IMR-90 (cell line): ENCODE data around the gene CD28. TPM values are rescaled to one million over a fixed set of nuclear protein-coding genes. Genes with fewer than 3 reads are reported as not detected.

Experiments used
- ATAC-seq: fragments of 200-7000 bp; cut with Tn5 transposase; 2 replicates; pipeline ENCODE4 v1.9.1; 2020; ENCODE audit warnings: low read depth, mild to moderate bottlenecking, moderate library complexity
- BruUV-seq: library from RNA; stranded (reverse); fragments of 400-500 nt; replicated peaks from 2 replicates; lab custom pipeline; 2021; lab: Mats Ljungman, UMichigan
- CTCF ChIA-PET: fragments of 300-600 bp; formaldehyde crosslinking; extraction: SDS; loops from one replicate; lab custom pipeline; 2021; ENCODE audit warnings: antibody characterized with exemption; lab: Yijun Ruan, JAX
- POLR2A ChIA-PET: fragments of 300-600 bp; sonication (Branson Sonifier 250); formaldehyde crosslinking; loops from one replicate; lab custom pipeline; 2022; ENCODE audit warnings: antibody characterized with exemption; ENCODE audit not compliant: unreplicated experiment; lab: Charles Lee
- DNase-seq: peaks from one replicate; pipeline ENCODE4 v3.0.0; 2013
- H2AFZ ChIP-seq: replicated peaks from 2 replicates; pipeline ENCODE3; 2013; ENCODE audit warnings: low read length, mild to moderate bottlenecking; ENCODE audit not compliant: poor library complexity
- H2AK5ac ChIP-seq: 2 replicates; pipeline ENCODE4 v1.6.1; 2013; ENCODE audit warnings: low read depth, low read length, inconsistent platforms
- H2AK9ac ChIP-seq: replicated peaks from 2 replicates; pipeline ENCODE3; 2013; ENCODE audit warnings: mild to moderate bottlenecking, low read depth, low read length, moderate library complexity; ENCODE audit not compliant: poor library complexity
- H2BK120ac ChIP-seq: 2 replicates; pipeline ENCODE4 v1.6.1; 2013; ENCODE audit warnings: low read depth, low read length, inconsistent platforms
- H2BK15ac ChIP-seq: 3 replicates; pipeline ENCODE4 v1.6.1; 2013; ENCODE audit warnings: low read depth, low read length, inconsistent platforms
- H2BK20ac ChIP-seq: 2 replicates; pipeline ENCODE4 v1.6.1; 2013; ENCODE audit warnings: low read depth, mild to moderate bottlenecking, inconsistent platforms, low read length, moderate library complexity
- H2BK5ac ChIP-seq: 2 replicates; pipeline ENCODE4 v1.6.1; 2013; ENCODE audit warnings: mild to moderate bottlenecking, low read depth, low read length, inconsistent platforms; ENCODE audit not compliant: poor library complexity, severe bottlenecking
- H3K14ac ChIP-seq: replicated peaks from 2 replicates; pipeline ENCODE4 v1.6.1; 2013; ENCODE audit warnings: low read depth, low read length, inconsistent platforms
- H3K18ac ChIP-seq: 2 replicates; pipeline ENCODE4 v1.6.1; 2013; ENCODE audit warnings: low read depth, low read length, control low read depth
- H3K23ac ChIP-seq: 2 replicates; pipeline ENCODE4 v1.6.1; 2013; ENCODE audit warnings: low read depth, low read length, inconsistent platforms
- H3K27ac ChIP-seq: 2 replicates; pipeline ENCODE4 v1.5.1; 2013; ENCODE audit warnings: mild to moderate bottlenecking, control low read depth, low read length; ENCODE audit not compliant: insufficient read depth
- H3K27me3 ChIP-seq: 2 replicates; pipeline ENCODE4 v1.6.1; 2013; ENCODE audit warnings: low read length; ENCODE audit not compliant: control insufficient read depth, insufficient read depth
- H3K36me3 ChIP-seq: 2 replicates; pipeline ENCODE4 v1.6.1; 2013; ENCODE audit warnings: low read length, mixed read lengths; ENCODE audit not compliant: control insufficient read depth, insufficient read depth
- H3K4ac ChIP-seq: 2 replicates; pipeline ENCODE4 v1.6.1; 2013; ENCODE audit warnings: low read depth, low read length, inconsistent platforms
- H3K4me1 ChIP-seq: 2 replicates; pipeline ENCODE4 v1.6.1; 2013; ENCODE audit warnings: low read length, mixed read lengths; ENCODE audit not compliant: control insufficient read depth, insufficient read depth
- H3K4me2 ChIP-seq: 2 replicates; pipeline ENCODE4 v1.6.1; 2013; ENCODE audit warnings: low read depth, mild to moderate bottlenecking, control low read depth, low read length, moderate library complexity
- H3K4me3 ChIP-seq: 2 replicates; pipeline ENCODE4 v1.5.1; 2013; ENCODE audit warnings: low read depth, mild to moderate bottlenecking, control low read depth, low read length, moderate library complexity; ENCODE audit not compliant: insufficient read depth
- H3K56ac ChIP-seq: 2 replicates; pipeline ENCODE4 v1.6.1; 2013; ENCODE audit warnings: low read length, inconsistent platforms; ENCODE audit not compliant: insufficient read depth; ENCODE audit errors: extremely low read depth
- H3K79me1 ChIP-seq, 2 experiments: 2 replicates each; pipeline ENCODE4 v1.6.1; 2013; ENCODE audit warnings: low read length in 2 of 2, inconsistent platforms in 1 of 2, low read depth in 1 of 2
- H3K9ac ChIP-seq: 2 replicates; pipeline ENCODE4 v1.6.1; 2013; ENCODE audit warnings: low read depth, low read length, control low read depth
- H3K9me1 ChIP-seq: 2 replicates; pipeline ENCODE4 v1.6.1; 2013; ENCODE audit warnings: low read length, inconsistent platforms; ENCODE audit not compliant: insufficient read depth
- H3K9me3 ChIP-seq: 2 replicates; pipeline ENCODE4 v1.6.1; 2013; ENCODE audit warnings: low read length; ENCODE audit not compliant: control insufficient read depth, insufficient read depth
- H4K20me1 ChIP-seq: 2 replicates; pipeline ENCODE4 v1.6.1; 2013; ENCODE audit warnings: low read length, inconsistent platforms; ENCODE audit not compliant: insufficient read depth
- H4K5ac ChIP-seq: 2 replicates; pipeline ENCODE4 v1.6.1; 2013; ENCODE audit warnings: mild to moderate bottlenecking, low read depth, low read length, control low read depth
- H4K8ac ChIP-seq, 2 experiments: 2 replicates each; pipeline ENCODE4 v1.6.1; 2013; ENCODE audit warnings: low read depth in 2 of 2, low read length in 2 of 2, control low read depth in 1 of 2, inconsistent platforms in 1 of 2
- H4K91ac ChIP-seq: 2 replicates; pipeline ENCODE4 v1.6.1; 2013; ENCODE audit warnings: low read depth, low read length, inconsistent platforms; ENCODE audit not compliant: insufficient read depth
- BHLHE40 ChIP-seq: fragments of 150-350 bp; IDR thresholded peaks from 2 replicates; pipeline ENCODE4 v1.6.1; 2016; ENCODE audit warnings: mild to moderate bottlenecking, low read depth, low read length
- CEBPB ChIP-seq: IDR thresholded peaks from 2 replicates; pipeline ENCODE4 v1.6.1; 2012; ENCODE audit warnings: low read depth, low read length, improper control_type of control experiment
- CHD1 ChIP-seq: IDR thresholded peaks from 2 replicates; pipeline ENCODE4 v1.6.1; 2012; ENCODE audit warnings: low read depth, low read length, improper control_type of control experiment
- FOS ChIP-seq: fragments of 150-350 bp; IDR thresholded peaks from 2 replicates; pipeline ENCODE4 v1.6.1; 2016; ENCODE audit warnings: low read depth, low read length
- MAFK ChIP-seq: IDR thresholded peaks from 2 replicates; pipeline ENCODE4 v1.6.1; 2012; ENCODE audit warnings: low read depth, low read length, improper control_type of control experiment
- MXI1 ChIP-seq: IDR thresholded peaks from 2 replicates; pipeline ENCODE4 v1.6.1; 2012; ENCODE audit warnings: low read depth, mild to moderate bottlenecking, low read length, moderate library complexity, borderline replicate concordance
- NFE2L2 ChIP-seq: fragments of 150-350 bp; IDR thresholded peaks from 2 replicates; pipeline ENCODE4 v1.6.1; 2016; ENCODE audit warnings: low read depth, mild to moderate bottlenecking, low read length
- POLR2A ChIP-seq: IDR thresholded peaks from 2 replicates; pipeline ENCODE4 v1.6.1; 2012; ENCODE audit warnings: mild to moderate bottlenecking, low read depth, low read length
- RAD21 ChIP-seq: IDR thresholded peaks from 2 replicates; pipeline ENCODE4 v1.6.1; 2012; ENCODE audit warnings: low read length, improper control_type of control experiment
- RCOR1 ChIP-seq: IDR thresholded peaks from 2 replicates; pipeline ENCODE4 v1.6.1; 2012; ENCODE audit warnings: mild to moderate bottlenecking, low read length, improper control_type of control experiment; ENCODE audit not compliant: insufficient replicate concordance
- RFX5 ChIP-seq: IDR thresholded peaks from 2 replicates; pipeline ENCODE4 v1.8.0; 2012; ENCODE audit warnings: low read depth, mild to moderate bottlenecking, low read length, moderate library complexity
- SMC3 ChIP-seq: fragments of 150-350 bp; IDR thresholded peaks from 2 replicates; pipeline ENCODE4 v1.6.1; 2016; ENCODE audit warnings: low read depth, mild to moderate bottlenecking, antibody characterized with exemption, low read length, moderate library complexity
- USF2 ChIP-seq: fragments of 150-350 bp; IDR thresholded peaks from 2 replicates; pipeline ENCODE4 v1.6.1; 2017; ENCODE audit warnings: mild to moderate bottlenecking, antibody characterized with exemption, low read length, low read depth
- WGBS, 2 experiments: methylation state at CpG; one replicate each; pipeline versions ENCODE4 v1.1.5 to v1.1.7; 2013; ENCODE audit warnings: missing lambda C conversion rate in 2 of 2; ENCODE audit not compliant: insufficient read length in 1 of 2; ENCODE audit errors: extremely low coverage in 2 of 2; 5-methylcytosine and 5-hydroxymethylcytosine counted together
- dilution Hi-C: fragments of 300-500 bp; cut with HindIII; formaldehyde crosslinking; loops from one replicate; pipeline ENCODE4 v1.14.3; 2018; ENCODE audit warnings: low sequenced_read_pairs; ENCODE audit not compliant: unreplicated experiment
- in situ Hi-C: fragments of 300-500 bp; cut with MboI; formaldehyde crosslinking; loops from 3 replicates; pipeline ENCODE4 v1.14.3; 2019; ENCODE audit warnings: low sequenced_read_pairs, inconsistent platforms, mixed read lengths
- intact Hi-C: fragments of 100-400 bp; cut with micrococcal nuclease; formaldehyde crosslinking; loops from 2 replicates; pipeline ENCODE4 v1.10.0; 2022
- polyA plus RNA-seq, 3 experiments: library from polyadenylated mRNA; depleted of rRNA; stranded (reverse); fragments of >200 nt; gene quantifications; 2 replicates each; pipeline ENCODE4 v1.2.3, GENCODE V29; 2012; ENCODE audit warnings: low replicate concordance in 1 of 3
- total RNA-seq: library from RNA; depleted of rRNA; stranded (reverse); fragments of >200 nt; gene quantifications from 2 replicates; pipeline ENCODE4 v1.2.3, GENCODE V29; 2012
- TF ChIP-seq, protein P1 (sequence below): fragments of 150-350 bp; IDR thresholded peaks from 2 replicates; pipeline ENCODE4 v1.6.1; 2016; ENCODE audit warnings: low read depth, mild to moderate bottlenecking, low read length, moderate library complexity, borderline replicate concordance
- TF ChIP-seq, protein P2 (sequence below): conservative IDR thresholded peaks from 2 replicates; pipeline ENCODE4 v1.5.1; 2012; ENCODE audit warnings: mild to moderate bottlenecking, low read depth, low read length, improper control_type of control experiment

Gene CD28
- total and polyA plus RNA-seq, 2 of the 4 experiments (the other 2 are of a cell fraction): not detected

DNA sequence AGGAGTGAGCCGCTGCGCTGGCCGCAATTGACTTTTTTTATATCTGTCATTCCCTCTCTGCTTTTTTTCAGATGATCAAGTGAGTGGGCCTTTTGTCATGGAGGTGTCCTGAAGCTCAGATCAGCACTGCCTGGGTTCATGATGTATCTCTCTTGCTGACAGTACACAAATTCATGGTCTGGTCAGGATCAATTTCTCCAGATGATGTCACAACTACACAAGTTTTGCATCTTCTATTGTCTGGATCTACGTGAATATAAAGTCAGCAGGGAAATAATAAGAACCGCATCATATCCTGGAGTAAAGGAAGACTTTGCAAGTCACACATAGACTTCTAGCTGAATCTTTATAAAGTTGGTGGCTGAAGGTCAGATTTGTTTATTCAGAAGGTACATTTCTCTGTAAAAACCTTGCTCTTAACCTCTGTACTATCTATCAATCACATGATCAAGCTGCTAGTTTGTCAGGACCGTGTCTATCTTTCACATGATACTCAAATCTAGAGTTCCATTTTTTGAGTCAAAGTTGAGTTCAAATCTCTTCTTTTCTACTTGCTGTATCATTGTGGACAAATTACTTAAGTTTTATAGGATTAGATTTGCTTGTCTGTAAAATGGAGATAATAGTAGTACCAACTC lies 13.1 kb upstream of the CD28 start:
- ChIA-PET POLR2A (no interaction called here), CTCF (no interaction called here)
- Histone ChIP-seq H2BK15ac (no peak overlapping the region), H3K9me3 (no peaks in the 10 kb centered on the region), H3K36me3 (no peaks in the 10 kb centered on the region), H4K8ac (no peak overlapping the region), H3K4me2 (no peak overlapping the region), H2BK5ac (no peak overlapping the region), H3K4me3 (no peak overlapping the region), H3K27ac (no peak overlapping the region), H2AFZ (no peak overlapping the region), H3K79me1 (no peaks in the 10 kb centered on the region), H3K27me3 (no peaks in the 10 kb centered on the region), H2BK120ac (no peak overlapping the region), H2AK5ac (no peak overlapping the region), H3K23ac (no peak overlapping the region), H4K5ac (no peak overlapping the region), H4K20me1 (no peaks in the 10 kb centered on the region), H3K4me1 (peaks cover 3% of the 10 kb centered on the region; the same call in 1 of the 2 replicates), H3K9me1 (no peaks in the 10 kb centered on the region), H3K4ac (no peak overlapping the region), H4K91ac (no peak overlapping the region), H3K14ac (no peak overlapping the region), H2AK9ac (no peak overlapping the region), H3K56ac (no peak overlapping the region), H3K18ac (no peak overlapping the region), H3K9ac (no peak overlapping the region), H2BK20ac (no peak overlapping the region)
- in situ Hi-C loops (no loop called here), intact Hi-C loops (no loop called here), dilution Hi-C loops (no loop called here)
- DNase-seq: no peak
- no CpG with 5 or more reads among the region's 6 CpGs for WGBS, 2 experiments
- no TSS peak for BruUV-seq
- ATAC-seq: no peak
- TF ChIP-seq POLR2A: no peak
- no peak for TF ChIP-seq MXI1
- TF ChIP-seq, protein P1, sequence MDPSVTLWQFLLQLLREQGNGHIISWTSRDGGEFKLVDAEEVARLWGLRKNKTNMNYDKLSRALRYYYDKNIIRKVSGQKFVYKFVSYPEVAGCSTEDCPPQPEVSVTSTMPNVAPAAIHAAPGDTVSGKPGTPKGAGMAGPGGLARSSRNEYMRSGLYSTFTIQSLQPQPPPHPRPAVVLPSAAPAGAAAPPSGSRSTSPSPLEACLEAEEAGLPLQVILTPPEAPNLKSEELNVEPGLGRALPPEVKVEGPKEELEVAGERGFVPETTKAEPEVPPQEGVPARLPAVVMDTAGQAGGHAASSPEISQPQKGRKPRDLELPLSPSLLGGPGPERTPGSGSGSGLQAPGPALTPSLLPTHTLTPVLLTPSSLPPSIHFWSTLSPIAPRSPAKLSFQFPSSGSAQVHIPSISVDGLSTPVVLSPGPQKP: no peak
- no peak for TF ChIP-seq RCOR1
- no peak for TF ChIP-seq NFE2L2
- no peak for TF ChIP-seq CEBPB
- no peak for TF ChIP-seq SMC3
- TF ChIP-seq RFX5: no peak
- no peak for TF ChIP-seq FOS
- no peak for TF ChIP-seq BHLHE40
- TF ChIP-seq RAD21: no peak
- TF ChIP-seq USF2: no peak
- TF ChIP-seq, protein P2, sequence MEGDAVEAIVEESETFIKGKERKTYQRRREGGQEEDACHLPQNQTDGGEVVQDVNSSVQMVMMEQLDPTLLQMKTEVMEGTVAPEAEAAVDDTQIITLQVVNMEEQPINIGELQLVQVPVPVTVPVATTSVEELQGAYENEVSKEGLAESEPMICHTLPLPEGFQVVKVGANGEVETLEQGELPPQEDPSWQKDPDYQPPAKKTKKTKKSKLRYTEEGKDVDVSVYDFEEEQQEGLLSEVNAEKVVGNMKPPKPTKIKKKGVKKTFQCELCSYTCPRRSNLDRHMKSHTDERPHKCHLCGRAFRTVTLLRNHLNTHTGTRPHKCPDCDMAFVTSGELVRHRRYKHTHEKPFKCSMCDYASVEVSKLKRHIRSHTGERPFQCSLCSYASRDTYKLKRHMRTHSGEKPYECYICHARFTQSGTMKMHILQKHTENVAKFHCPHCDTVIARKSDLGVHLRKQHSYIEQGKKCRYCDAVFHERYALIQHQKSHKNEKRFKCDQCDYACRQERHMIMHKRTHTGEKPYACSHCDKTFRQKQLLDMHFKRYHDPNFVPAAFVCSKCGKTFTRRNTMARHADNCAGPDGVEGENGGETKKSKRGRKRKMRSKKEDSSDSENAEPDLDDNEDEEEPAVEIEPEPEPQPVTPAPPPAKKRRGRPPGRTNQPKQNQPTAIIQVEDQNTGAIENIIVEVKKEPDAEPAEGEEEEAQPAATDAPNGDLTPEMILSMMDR: no peak
- TF ChIP-seq MAFK: no peak
- no peak for TF ChIP-seq CHD1
